Measurements from ENCODE around the gene GRM8.
A peak's percentile ranks its signal among the peaks of the same experiment; 100 is the strongest.

The GRM8 gene

GRCh38 chr7:127230192-127230925 lies 22.4 kb downstream of the GRM8 start:
- no peak for DNase-seq

GRCh38 chr7:127226685-127227374 lies 25.9 kb downstream of the GRM8 start:
- DNase-seq = no peak

- DNase-seq = no peak
Measured at GRCh38 chr7:127221731-127222130, 31.0 kb downstream of the GRM8 start.

GRCh38 chr7:127214956-127215718 lies 37.6 kb downstream of the GRM8 start:
- no peak for DNase-seq

GRCh38 chr7:127209886-127210285 lies 42.9 kb downstream of the GRM8 start:
- no peak for DNase-seq

DNA sequence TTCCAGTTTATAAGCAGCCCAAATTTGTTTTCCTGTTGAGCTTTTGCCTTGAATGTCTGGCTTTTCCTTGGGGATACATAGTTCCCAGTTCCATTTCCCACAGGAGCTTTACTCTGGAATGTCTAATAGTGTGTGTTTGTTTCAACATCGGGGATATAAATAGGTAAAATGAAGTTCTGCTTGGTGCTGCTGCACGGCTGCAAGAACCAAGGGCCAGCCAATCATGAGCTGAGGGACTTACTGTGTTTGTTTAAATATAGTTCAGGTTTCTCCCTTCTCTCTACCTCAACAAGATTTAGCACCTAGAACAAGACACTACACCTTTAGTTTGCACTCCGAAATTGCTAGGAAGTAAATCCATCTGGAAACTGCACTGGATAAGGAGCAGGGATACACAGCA lies 43.9 kb downstream of the GRM8 start:
- DNase-seq = no peak

GRCh38 chr7:127208351-127208750 lies 44.4 kb downstream of the GRM8 start:
- DNase-seq = no peak

- no peak for DNase-seq
Measured at GRCh38 chr7:127207806-127208205, 44.9 kb downstream of the GRM8 start.

- DNase-seq = no peak
Measured at GRCh38 chr7:127207230-127207629, 45.5 kb downstream of the GRM8 start.

- no peak for DNase-seq
Measured at GRCh38 chr7:127194571-127194970, 58.2 kb downstream of the GRM8 start.

DNA sequence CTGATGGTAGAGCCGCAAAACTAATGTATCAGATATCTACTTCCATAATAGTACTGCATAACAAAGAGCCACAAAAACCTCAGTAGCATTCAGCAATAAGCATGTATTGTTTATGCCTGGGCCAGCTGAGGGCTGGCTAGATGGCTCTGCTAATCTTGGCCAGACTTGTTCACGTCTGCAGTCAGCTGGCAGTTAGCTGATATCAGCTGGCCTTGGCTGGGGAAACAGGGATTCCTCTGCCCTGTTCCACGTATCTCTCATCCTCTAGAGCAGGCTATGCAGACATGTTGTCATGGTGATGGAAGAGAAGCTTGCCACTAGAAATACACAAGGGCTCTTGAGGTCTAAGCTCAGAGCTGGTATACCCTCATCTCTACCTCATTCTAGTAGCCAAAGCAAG lies 62.9 kb downstream of the GRM8 start:
- DNase-seq = no peak

GRCh38 chr7:127189074-127189473 lies 63.7 kb downstream of the GRM8 start:
- DNase-seq = peak; percentile 23

- no peak for DNase-seq
Measured at GRCh38 chr7:127187740-127188139, 65.0 kb downstream of the GRM8 start.

DNA sequence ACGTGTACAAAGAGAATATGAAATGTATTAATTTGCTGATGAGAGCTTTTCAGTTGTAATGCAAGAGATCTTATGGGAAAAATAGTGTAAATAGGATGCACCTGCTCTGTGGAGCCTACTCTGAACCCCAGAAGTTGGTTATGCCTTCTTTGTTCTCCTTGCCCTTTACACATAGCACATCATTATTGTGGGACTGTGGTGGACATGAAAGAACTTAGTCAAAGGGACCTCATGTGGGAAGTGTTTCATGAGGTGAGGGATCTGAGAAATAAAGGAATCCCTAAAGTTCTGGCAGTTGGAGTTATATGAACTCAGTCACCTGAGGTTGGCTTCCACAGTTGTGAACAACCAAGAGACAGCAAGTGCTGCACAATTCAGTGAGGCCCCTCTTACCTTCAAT lies 66.1 kb downstream of the GRM8 start:
- no peak for DNase-seq

- no peak for DNase-seq
Measured at GRCh38 chr7:127177156-127177555, 75.6 kb downstream of the GRM8 start.

- DNase-seq = no peak
Measured at GRCh38 chr7:127162366-127162765, 90.4 kb downstream of the GRM8 start.

GRCh38 chr7:127158659-127159058 lies 94.1 kb downstream of the GRM8 start:
- no peak for DNase-seq

DNA sequence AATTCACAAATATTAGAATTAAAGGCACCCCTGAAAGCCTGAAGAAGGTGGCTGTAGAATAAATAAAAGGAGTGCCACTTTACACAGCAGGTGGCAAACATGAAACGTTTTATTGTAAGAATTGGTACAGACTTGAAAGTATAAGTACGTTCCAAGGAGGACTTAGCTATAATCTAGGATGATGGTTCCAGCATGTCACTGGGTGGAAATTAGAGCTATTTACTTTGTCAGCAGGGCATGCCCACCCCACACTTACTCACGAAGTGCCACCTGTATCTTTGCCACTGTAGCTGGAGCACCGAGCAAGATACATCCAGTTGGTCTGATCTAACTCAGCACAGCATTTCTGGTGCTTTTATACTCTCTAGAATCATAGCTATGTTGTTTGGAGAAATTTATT lies 97.8 kb downstream of the GRM8 start:
- DNase-seq = no peak

GRCh38 chr7:127154101-127154500 lies 98.6 kb downstream of the GRM8 start:
- DNase-seq = no peak

GRCh38 chr7:127153315-127153714 lies 99.4 kb downstream of the GRM8 start:
- DNase-seq = no peak

- no peak for DNase-seq
Measured at GRCh38 chr7:127152423-127152822, 100.3 kb downstream of the GRM8 start.

DNA sequence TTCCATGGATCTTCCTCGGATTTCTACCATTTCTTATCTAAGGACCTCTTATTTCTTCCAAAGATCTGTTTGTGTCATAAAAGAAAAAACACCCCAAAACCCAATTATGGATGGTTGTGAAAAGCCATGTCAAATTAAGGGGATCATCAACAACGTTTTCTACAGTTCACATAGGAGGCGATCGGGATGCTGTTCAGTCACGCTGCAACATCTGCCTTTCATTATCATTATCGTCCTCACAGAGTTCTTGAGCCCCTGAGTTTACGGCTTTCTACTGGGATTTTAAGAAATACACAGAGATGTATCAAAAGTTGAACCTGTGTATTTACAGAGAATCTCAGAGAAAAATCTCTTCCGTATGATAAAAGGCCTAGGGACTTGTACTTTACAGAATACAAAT lies 101.4 kb downstream of the GRM8 start:
- no peak for DNase-seq

DNA sequence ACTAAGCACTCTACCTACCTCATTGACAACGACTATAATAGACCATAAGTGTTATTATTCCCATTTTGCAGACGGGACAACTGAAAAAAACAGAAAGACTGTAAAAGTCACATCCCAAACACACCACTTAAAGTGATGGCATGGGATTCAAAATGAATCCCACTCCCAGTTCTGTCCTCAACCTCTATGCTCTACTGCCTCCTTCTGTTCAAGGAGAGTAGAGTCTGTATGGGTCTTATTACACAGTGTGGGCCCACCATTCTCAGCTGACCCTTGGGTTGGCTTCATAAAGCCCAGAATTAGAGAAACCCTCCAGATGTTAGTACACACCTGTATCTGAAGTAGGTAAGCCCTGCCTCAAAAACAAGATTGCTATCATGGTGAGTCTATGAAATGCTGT lies 102.2 kb downstream of the GRM8 start:
- DNase-seq = no peak
